Measurements from ENCODE around the gene FAM114A1.

DNA sequence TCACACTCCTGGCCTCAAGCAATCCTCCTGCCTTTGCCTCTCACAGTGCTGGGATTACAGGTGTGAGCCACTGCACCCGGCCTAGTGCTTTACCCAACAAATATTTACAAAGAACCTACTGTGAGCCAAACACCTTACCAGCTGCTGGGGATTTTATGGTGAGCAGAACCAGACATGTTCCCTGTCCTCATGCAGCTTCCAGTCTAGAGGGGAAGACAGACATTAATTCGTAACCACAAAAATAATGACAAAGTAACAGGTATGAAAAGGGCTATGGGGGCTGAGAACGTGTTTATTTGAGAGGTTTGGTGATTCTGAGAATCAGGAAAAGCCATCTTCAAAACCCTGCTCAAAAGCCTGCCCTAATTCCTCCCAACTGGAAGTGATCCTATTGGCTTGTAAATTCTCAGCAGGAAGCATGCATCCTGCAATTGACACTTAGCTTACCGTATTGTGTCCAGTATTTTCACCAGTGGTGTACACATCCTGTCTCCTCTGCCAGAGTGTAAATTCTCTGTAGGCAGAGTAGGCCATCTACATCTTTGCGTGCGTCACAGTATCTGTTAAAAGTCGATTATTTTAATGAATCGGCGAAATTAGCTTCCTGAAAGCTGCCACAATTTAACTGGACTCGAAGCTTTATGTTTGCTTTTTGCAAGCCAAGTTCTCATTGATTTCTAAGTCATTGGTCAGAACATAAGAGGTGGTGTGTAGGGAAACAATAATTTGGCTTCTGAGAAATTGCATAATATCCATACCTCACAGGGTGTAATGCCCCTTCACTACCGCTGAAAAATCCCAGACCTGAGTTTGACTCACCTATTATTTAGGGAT lies 97.6 kb downstream of the FAM114A1 start:
- TF ChIP-seq, protein P1, sequence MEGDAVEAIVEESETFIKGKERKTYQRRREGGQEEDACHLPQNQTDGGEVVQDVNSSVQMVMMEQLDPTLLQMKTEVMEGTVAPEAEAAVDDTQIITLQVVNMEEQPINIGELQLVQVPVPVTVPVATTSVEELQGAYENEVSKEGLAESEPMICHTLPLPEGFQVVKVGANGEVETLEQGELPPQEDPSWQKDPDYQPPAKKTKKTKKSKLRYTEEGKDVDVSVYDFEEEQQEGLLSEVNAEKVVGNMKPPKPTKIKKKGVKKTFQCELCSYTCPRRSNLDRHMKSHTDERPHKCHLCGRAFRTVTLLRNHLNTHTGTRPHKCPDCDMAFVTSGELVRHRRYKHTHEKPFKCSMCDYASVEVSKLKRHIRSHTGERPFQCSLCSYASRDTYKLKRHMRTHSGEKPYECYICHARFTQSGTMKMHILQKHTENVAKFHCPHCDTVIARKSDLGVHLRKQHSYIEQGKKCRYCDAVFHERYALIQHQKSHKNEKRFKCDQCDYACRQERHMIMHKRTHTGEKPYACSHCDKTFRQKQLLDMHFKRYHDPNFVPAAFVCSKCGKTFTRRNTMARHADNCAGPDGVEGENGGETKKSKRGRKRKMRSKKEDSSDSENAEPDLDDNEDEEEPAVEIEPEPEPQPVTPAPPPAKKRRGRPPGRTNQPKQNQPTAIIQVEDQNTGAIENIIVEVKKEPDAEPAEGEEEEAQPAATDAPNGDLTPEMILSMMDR (IDR thresholded peaks at IDR 0.05; ENCODE audit: low read depth, low read length) = no peak
- TF ChIP-seq POLR2A (IDR thresholded peaks at IDR 0.05; ENCODE audit: extremely low read depth, insufficient read length) = no peak
- TF ChIP-seq, protein P2, sequence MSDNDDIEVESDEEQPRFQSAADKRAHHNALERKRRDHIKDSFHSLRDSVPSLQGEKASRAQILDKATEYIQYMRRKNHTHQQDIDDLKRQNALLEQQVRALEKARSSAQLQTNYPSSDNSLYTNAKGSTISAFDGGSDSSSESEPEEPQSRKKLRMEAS (IDR thresholded peaks at IDR 0.05; ENCODE audit: low read depth, low read length) = no peak
